HG03060 (cell line): Measurements from ENCODE around the gene OLA1.

Source experiments
- ATAC-seq: cut with Tn5 transposase; IDR thresholded peaks from one replicate; pipeline ENCODE4 v1.9.1; 2021; ENCODE audit warnings: low read depth, moderate number of reproducible peaks; ENCODE audit not compliant: unreplicated experiment

OLA1 gene

DNA sequence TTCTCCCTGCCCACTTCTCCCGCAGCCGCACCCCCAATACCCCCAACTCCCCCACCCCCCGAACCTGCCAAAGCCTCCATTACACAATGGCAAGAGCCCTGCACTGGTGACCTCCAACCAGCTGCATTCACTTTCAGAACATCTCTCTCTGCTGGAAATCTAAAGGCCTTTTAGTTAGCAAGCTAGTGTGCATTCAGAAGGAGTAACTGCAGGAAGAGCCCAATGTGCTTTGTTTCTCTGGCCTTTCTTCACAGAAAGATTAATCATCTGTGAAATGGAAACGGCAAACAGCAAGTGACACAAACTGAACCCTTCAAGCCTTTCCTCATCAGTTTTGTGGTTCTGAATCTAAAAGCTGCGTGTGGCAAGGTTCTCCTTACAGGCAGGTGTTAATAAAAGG lies 124.2 kb downstream of the OLA1 start:
- ATAC-seq = no peak

DNA sequence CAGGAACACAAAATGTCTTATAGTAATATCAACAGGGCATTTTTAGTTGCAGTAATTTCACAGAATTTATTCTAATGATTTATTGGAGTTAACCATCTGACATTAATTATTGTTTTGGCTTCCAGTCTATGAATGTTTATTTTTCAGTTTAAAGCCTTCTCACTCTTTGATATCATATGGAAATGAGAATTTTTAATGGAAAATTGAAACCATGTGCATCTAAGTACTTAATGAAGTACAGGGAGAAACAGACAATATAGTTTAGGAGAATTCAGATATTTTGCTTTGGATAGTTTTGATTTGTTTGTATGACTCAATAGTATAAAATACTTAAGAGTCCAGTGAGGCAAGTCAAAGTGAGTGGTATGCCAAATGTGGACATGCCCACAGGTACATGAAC lies 126.1 kb downstream of the OLA1 start:
- ATAC-seq = no peak

DNA sequence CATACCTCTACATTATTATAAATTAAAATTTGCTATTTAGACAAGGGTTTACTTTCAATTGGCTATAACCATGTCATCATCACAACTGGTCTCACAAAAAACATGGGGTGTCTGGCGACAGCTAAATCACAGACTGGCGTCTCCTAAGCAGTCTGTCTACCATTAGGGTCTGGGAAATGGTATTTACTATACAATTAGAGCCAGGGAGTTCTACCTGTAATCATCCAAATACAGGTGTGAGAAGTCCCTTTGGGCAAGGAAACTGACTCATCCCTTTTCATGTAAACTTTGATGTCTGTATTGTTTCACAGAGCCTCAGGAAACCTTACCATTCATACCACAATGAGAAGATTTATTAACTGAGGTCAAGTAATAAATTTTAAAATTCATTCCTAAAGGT lies 126.7 kb downstream of the OLA1 start:
- no peak for ATAC-seq

DNA sequence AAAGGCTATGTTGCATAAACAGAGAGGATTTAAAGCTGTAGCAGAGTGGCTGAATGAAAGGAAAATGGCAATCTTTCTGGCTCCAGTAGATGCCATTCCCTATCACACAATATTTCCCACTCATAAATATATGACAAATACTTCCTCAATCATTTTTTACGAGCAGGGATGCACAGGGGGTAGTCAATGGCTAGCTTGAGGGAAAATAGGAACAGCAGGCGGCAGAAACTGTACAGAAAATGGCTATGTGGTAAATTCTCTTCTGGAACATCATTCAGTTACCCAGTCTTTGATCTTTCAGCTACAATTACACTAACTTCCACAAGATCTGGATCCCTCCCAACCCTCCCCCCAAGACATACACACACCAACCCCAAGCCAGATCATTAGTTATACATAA lies 127.2 kb downstream of the OLA1 start:
- ATAC-seq = no peak

DNA sequence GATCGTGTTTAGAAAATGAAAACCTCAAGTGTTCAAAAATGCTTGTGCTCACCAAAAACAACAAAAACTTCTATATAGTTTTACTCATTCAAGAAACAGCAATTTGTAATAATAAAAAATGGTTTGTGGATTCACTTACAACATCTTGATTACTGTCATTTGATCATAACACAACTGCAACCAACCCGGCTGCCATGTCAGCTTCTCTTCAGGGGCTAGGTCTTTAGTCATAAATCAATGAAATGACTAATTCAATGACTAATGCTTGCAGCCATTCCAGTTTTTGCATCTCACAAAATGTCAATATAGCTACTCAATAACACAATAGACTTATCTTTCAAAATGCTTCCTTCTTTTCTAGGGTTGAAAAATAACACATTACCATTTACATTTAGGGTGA lies 128.0 kb downstream of the OLA1 start:
- ATAC-seq = no peak

DNA sequence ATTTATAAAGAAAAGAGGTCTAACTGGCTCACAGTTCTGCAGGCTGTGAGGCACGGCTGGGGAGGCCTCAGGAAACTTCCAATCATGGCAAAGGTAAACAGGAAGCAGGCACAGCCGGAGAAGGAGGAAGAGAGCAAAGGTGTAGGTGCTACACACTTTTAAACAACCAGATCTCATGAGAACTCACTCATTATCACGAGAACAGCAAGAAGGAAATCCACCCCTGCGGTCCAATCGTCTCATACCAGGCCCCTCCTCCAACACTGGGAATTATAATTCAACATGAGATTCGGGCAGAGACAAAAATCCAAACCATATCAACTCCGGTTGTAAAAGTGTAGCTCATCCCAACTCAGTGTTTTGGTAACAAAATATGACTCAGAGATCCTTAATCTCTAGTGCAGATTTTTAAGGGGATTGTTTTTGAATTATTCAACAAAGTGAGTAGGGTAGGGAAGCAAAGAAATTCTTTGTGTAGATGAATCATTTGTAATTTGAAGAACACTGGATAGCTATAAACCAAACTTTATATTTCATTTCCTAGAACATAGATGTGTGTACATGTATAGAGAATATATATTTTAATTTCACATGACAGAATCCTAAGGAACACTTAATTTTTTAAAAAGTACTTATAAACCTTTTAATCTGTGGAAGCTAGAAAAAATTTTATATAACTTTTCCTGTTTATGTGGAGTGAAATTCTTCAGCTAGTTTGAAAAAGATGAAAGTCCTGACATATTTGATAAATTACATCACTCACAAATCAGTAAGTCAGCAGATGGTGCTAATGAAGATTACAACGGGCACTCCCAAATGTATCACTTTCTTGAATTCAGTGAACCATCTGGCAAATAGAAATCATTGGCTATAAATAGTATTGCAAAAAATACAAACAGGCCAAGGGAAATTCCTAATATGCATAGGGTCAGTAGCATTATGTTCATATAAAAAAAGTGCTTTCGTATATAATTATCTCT lies 130.1 kb downstream of the OLA1 start:
- ATAC-seq = no peak

DNA sequence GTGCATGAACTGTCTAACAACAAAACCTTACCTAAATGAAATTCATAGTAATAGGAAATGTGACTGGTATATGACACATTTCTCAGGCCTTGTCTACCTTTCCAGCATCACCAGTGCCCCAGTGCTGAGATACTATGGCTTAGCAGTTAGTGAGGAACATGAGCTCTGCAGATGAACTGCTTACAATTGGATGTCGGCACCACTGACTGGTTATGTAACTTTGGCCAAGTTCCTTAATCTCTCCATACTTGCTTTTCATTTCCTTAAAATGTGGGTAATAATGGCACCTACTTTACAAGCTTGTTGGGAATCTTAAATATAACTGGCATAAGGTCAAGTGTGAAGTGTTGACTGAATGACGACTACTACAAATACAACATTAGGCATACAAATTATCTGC lies 136.3 kb downstream of the OLA1 start:
- ATAC-seq = no peak

DNA sequence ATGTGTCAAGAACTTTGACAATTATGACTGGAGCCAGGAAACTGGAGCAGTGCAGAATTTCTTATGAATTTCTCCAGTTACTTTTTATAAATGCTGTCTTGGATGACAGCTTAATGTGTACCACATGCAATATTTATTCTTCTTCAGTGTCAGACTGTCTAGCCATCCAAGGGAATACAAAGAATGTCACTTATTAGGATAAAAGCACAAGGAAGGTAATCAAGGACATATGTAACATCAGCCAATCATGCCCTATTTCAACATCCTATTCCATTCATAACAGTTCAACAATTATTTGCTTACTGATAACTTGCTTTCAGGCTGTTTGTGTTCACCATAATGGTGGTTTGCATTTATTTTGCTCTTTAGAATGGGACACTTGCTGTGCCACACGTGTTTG lies 139.8 kb downstream of the OLA1 start:
- ATAC-seq = no peak

DNA sequence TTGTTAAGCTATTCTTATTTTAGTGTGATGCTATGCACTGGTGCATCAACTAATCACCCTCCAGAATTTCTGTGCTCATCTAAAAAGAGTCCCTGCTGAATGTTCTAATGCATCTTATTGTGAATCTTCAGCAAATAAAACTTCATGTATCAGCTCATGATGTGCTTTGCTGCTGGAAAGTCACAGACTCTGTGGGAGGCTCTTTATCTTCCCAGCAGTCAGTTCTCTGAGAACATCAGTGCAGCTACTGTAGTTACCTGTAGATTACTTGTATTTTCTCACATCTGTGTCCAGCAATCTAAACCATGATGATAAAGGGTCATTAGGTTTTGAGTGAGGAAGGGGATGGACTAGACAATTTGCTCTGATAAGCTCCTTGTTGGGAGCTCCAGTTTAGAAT lies 141.6 kb downstream of the OLA1 start:
- ATAC-seq = no peak

DNA sequence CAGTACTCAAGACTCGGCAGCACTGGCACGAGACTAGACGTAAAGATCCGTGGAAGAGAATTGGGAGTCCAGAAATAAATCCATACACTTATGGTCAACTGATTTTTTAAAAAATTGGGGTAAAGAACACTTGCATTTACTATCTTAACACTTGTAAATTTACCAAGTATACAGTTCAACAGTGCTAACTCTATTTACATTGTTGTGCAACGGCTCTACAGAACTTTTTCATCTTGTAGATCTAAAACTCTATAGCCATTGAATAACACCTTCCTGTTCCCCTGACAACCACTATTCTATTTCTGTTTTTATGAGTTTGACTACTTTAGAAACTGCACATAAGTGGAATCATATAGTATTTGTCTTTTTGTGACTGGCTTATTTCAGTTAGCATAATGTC lies 153.8 kb downstream of the OLA1 start:
- ATAC-seq = no peak

DNA sequence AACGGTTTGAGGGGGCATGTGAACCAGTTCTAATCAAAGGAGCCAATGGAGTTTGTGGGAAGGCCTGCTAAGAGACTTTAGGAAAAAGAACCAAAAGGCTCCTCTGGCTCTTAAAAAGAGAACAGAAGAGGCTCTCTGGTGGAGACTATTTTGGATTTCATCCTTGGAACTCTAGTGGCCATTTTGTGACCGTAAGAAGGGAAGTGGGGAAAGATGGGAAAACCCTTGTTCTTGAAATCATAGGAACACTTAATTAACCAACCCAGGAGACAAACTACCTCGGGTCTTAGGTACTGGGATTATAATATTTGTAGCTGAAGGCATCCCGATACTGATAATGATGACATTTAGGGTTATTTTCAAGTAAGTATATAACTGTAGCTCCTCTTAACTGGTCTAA lies 157.9 kb downstream of the OLA1 start:
- ATAC-seq = no peak

DNA sequence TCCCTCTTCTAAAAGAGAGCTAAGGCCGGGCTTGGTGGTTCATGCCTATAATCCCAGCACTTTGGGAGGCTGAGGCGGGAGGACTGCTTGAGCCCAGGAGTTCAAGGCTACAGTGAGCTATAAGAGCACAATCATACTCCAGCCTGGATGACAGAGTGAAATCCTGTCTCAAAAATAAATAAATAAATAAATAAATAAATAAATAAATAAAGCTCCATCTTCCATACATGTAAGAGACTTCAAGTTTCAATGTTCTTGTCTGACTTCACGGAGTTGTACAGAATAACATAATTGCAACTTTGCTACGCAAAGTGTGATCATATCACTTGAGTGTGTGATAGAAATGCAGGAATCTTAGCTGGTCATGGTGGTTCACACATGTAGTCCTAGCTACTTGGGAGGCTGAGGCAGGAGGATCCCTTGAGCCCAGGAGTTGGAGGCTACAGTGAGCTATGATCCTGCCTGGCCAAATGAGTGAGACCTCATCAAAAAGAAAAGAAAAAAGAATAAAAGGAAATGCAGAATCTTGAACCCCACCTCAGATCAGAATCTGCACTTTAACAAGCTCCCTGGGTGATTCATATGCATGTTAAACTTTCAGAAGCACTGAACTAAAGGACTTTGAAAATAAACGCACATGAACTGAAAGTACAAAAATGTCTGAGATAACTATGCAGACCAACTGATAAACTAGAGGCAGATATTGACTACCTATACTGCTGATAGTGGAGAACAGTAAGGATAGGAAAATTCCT lies 159.4 kb downstream of the OLA1 start:
- no peak for ATAC-seq

DNA sequence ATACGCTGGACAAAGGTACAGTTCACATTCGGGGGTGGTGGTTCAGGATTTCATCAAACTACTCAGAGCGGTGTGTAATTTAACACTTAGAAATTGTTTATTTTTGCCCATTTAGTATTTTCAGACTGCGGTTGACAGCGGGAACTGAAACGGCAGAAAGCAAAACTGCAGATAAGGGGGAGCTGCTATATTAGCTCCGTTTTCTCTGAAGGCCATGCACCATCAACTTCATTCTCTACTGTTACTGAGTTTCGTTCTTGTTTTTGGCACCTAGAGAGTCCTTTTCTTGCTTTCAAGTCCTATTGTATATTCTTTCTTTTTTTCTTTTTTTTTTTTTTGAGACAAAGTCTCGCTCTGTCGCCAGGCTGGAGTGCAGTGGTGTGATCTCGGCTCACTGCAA lies 161.6 kb downstream of the OLA1 start:
- no peak for ATAC-seq

DNA sequence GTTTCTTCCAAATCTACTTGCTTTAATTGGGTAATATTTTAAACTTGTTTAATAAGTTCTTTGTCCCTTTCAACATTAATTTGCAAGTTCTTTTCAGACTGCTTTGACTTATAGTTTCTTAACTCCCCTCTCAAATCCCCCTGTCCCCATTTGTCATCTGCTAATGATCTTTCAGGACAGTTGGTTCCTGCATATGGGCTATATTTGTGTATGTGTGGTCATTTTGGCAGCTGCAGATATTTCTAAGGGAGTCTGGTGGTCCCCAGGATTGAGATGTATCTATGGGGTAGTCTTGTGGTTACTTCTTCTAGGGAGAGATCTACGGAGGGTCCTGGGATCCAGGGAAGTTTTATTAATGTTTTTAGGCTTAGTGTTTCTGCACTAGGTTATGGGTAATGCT lies 162.6 kb downstream of the OLA1 start:
- no peak for ATAC-seq

DNA sequence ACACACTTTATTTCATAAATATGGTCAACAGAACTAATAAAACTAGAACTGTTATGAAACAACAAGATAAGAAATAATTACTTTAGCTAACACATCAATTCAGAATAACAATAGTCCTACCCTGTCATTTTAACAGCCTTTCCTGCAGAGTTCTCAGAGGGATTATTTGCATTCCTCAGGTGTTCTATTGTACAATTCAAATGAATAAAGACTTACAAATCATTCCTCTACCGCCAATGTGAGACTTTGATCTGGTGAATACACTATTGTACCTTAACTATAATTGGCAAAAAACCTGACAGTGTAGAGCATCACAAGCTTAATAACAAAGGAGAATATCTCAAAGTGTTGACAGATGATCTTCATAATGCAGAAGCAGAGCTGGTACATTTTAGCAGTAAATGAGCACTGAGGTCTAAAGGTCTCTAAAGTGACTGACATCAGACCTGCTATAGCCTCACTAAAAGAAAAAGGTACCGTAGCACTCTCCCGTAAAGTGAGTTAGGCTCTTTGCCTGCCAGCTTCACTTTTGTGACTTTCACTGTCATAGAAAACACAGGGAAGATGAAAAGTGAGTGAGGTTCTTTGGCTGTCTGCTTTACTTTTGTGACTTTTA lies 164.4 kb downstream of the OLA1 start:
- ATAC-seq = no peak

DNA sequence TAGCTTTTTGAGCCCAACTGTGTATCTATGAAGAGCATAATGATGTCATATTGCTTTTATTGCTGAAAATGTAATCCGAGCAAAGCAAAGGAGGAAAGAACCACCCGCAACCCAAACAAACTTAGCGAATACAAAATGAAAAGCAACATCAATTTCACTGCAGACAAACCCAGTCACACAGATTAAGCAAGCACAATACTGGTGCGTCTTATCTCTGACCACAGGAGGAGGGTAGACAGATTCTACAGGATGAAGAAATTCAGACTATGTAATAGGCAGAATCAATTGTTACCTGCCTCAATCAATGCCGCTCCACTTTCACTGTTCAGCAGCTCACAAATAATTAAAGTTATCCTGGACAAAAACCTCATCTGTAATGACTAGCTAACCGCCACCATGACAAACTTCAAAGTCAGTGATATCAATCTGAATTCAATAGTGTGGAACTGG lies 167.6 kb downstream of the OLA1 start:
- no peak for ATAC-seq

DNA sequence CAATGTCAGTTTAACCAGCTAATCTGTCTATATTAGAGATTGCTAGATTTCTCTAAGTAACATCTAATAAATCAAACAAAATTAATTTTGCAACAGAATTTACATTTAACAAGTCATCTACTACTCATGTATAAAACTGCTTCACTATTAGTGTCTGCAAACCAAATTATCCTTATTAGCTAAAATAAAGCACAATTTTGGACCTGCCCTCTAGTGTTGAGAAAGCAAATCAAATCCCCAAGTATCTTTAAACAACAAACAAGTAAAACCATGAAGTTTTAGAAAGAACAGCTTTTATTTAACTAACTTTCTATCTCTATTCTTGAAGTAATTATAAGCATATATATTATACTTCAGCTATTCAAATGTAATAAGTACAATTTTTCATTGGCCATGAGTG lies 170.1 kb downstream of the OLA1 start:
- ATAC-seq = no peak

DNA sequence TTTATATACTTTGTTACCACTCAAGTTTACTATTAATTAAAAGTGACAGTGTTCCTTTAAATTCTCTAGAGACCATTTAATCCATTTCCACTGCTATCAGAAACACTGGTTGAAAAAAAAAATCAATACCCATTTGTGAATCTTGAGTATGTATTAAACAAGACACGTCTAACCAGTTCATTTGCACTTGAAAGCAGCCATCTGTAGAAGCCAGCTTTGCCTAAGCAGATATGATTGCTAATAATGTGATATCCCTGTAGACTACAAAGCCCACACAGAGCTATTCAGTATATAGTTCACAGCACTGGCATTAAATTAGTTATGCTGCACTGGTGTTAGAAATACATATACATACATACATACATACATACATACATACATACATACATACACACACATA lies 171.4 kb downstream of the OLA1 start:
- no peak for ATAC-seq

DNA sequence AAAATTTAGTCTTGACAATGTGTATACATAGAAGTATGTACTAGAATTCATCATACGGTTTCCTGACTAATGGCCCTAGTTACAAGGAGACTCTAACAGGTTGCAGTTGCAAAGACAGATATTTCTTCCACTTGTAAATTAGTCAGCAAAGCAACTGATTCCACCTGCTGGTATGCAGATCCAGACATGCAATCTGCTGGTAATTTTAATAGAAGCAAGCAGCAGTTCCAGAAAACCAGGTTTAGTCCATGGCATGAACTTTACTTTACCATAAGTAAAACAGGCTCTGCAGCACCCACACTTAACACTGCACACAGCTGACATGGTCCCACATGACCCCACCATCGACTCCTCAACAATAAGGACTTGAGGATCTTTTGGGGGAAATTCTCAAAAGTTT lies 172.3 kb downstream of the OLA1 start:
- no peak for ATAC-seq

DNA sequence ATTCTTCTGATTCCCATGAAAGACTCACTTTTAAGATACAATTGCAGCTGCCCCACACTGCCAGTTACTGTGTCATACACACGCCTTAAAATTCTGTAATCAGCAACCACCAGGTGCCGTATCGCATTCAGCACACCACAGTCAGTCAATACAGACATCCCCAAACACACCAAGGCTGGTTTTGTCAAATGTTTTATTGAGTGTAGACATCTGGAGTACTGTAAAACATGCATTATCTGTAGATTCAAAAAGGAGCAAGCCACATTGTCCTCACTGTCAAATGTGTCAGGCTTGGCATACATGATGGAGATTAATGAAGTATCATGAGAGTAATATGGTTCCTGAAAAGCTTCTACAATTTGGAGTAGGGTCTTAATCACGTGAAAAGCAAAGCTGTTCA lies 173.5 kb downstream of the OLA1 start:
- no peak for ATAC-seq

DNA sequence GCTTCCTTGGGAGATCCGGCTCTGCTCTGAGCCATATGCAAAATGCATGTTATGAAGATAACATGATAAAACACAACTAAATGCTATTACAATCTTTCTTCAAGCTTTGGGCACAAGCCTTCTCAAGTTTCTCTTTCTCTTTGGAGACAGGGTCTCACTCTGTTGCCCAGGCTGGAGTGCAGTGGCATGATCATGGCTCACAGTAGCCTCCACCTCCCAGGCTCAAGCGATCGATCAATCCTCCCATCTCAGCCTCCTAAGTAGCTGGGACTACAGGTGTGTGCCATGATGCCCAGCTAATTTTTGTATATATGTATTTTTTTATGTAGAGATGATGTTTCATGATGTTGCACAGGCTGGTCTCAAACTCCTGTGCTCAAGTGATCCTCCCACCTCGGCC lies 175.5 kb downstream of the OLA1 start:
- ATAC-seq = no peak
